GM12878 (cell line): ENCODE results near the gene FBXL14. TPM values are rescaled to one million over a fixed set of nuclear protein-coding genes. Genes with fewer than 3 reads are reported as not detected.

Source experiments
- ATAC-seq: fragments of 200-7000 bp; cut with Tn5 transposase; 3 replicates; pipeline ENCODE4 v1.9.1; 2020; ENCODE audit warnings: mild to moderate bottlenecking, moderate library complexity
- BruUV-seq: library from RNA; stranded (reverse); fragments of 400-500 nt; replicated peaks from 2 replicates; lab custom pipeline; 2021; lab: Mats Ljungman, UMichigan
- CTCF ChIA-PET: fragments of 300-600 bp; sonication (Branson Sonifier 250); formaldehyde crosslinking; extraction: SDS; loops from one replicate; lab custom pipeline; 2021; ENCODE audit warnings: inconsistent platforms; lab: Yijun Ruan, JAX
- POLR2A ChIA-PET: fragments of 350-600 bp; formaldehyde crosslinking; extraction: SDS; loops from one replicate; lab custom pipeline; 2021; ENCODE audit warnings: inconsistent platforms; lab: Charles Lee
- RAD21 ChIA-PET: fragments of 300-600 bp; sonication (Branson Sonifier 250); formaldehyde crosslinking; loops from one replicate; lab custom pipeline; 2023; ENCODE audit warnings: antibody characterized with exemption; ENCODE audit not compliant: unreplicated experiment; lab: Charles Lee
- SMC1A ChIA-PET: fragments of 300-600 bp; sonication (Branson Sonifier 250); formaldehyde crosslinking; loops from one replicate; lab custom pipeline; 2023; ENCODE audit not compliant: unreplicated experiment, uncharacterized antibody; lab: Charles Lee
- DNase-seq: peaks from one replicate; pipeline ENCODE4 v3.0.0-alpha.2; 2011; ENCODE audit warnings: low read depth, low spot score
- FAIRE-seq: peaks from 3 replicates; lab custom pipeline; 2011; peaks lifted over from hg19 to GRCh38; lab: Jason Lieb, UNC
- H2AFZ ChIP-seq: 2 replicates; pipeline ENCODE4 v1.6.0; 2011; ENCODE audit warnings: low read depth, low read length, control low read depth; ENCODE audit not compliant: control insufficient read depth
- H3K27ac ChIP-seq: 2 replicates; pipeline ENCODE4 v1.5.1; 2011; ENCODE audit warnings: control low read depth; ENCODE audit not compliant: control insufficient read depth, insufficient read depth
- H3K27me3 ChIP-seq, 2 experiments: replicated peaks in 1 of 2; 2 replicates each; pipeline versions ENCODE4 v1.6.0 to v1.6.1; 2011; ENCODE audit warnings: low read length in 1 of 2; ENCODE audit not compliant: control insufficient read depth in 2 of 2, insufficient read depth in 2 of 2
- H3K36me3 ChIP-seq, 2 experiments: 2 replicates each; pipeline ENCODE4 v1.5.1; 2011; ENCODE audit warnings: low read length in 1 of 2; ENCODE audit not compliant: control insufficient read depth in 2 of 2, insufficient read depth in 2 of 2
- H3K4me1 ChIP-seq: 2 replicates; pipeline ENCODE4 v1.6.1; 2011; ENCODE audit warnings: mild to moderate bottlenecking, low read length, moderate library complexity, mixed read lengths; ENCODE audit not compliant: control insufficient read depth, insufficient read depth
- H3K4me2 ChIP-seq: 2 replicates; pipeline ENCODE4 v1.6.0; 2011; ENCODE audit warnings: control low read depth; ENCODE audit not compliant: control insufficient read depth, insufficient read depth
- H3K4me3 ChIP-seq: fragments of 200-600 bp; sonication (generic); 2 replicates; pipeline ENCODE4 v1.5.1; 2016
- H3K79me2 ChIP-seq: 2 replicates; pipeline ENCODE4 v1.6.0; 2011; ENCODE audit warnings: low read length; ENCODE audit not compliant: control insufficient read depth, insufficient read depth
- H3K9ac ChIP-seq: 2 replicates; pipeline ENCODE4 v1.8.0; 2011; ENCODE audit warnings: low read length, control low read depth, mixed read lengths; ENCODE audit not compliant: control insufficient read depth, insufficient read depth
- H3K9me3 ChIP-seq: replicated peaks from 3 replicates; pipeline ENCODE4 v1.5.1; 2011; ENCODE audit warnings: mild to moderate bottlenecking, low read length; ENCODE audit not compliant: control insufficient read depth, insufficient read depth
- H4K20me1 ChIP-seq: 2 replicates; pipeline ENCODE4 v1.6.0; 2011; ENCODE audit not compliant: control insufficient read depth, insufficient read depth
- ATF3 ChIP-seq: IDR thresholded peaks from 2 replicates; pipeline ENCODE4 v1.6.1; 2011; ENCODE audit warnings: low read depth, mild to moderate bottlenecking, low read length, moderate library complexity, borderline replicate concordance; ENCODE audit errors: extremely low read depth
- BRCA1 ChIP-seq: IDR thresholded peaks from 2 replicates; pipeline ENCODE4 v1.6.1; 2011; ENCODE audit warnings: low read depth, low read length, improper control_type of control experiment
- CREM ChIP-seq: IDR thresholded peaks from 2 replicates; pipeline ENCODE4 v1.6.1; 2014; ENCODE audit warnings: antibody characterized with exemption, low read depth
- FOXM1 ChIP-seq: IDR thresholded peaks from 2 replicates; pipeline ENCODE4 v1.6.1; 2012; ENCODE audit warnings: low read depth, mild to moderate bottlenecking, inconsistent platforms, low read length, moderate library complexity
- KLF5 ChIP-seq: fragments of 450-650 bp; IDR thresholded peaks from 2 replicates; pipeline ENCODE4 v1.6.1; 2014; ENCODE audit warnings: mild to moderate bottlenecking; ENCODE audit not compliant: partially characterized antibody
- MTA2 ChIP-seq: fragments of 450-650 bp; IDR thresholded peaks from 2 replicates; pipeline ENCODE4 v1.6.1; 2016; ENCODE audit warnings: low read depth, mild to moderate bottlenecking, moderate library complexity
- NFXL1 ChIP-seq: fragments of 450-650 bp; IDR thresholded peaks from 2 replicates; pipeline ENCODE4 v1.6.1; 2017; ENCODE audit warnings: antibody characterized with exemption, mild to moderate bottlenecking, borderline replicate concordance
- NR2C1 ChIP-seq: fragments of 450-650 bp; IDR thresholded peaks from 2 replicates; pipeline ENCODE4 v1.6.1; 2017; ENCODE audit warnings: antibody characterized with exemption, mild to moderate bottlenecking, moderate library complexity
- NR2F1 ChIP-seq: fragments of 450-650 bp; conservative IDR thresholded peaks from 2 replicates; pipeline ENCODE4 v1.6.1; 2017; ENCODE audit warnings: mild to moderate bottlenecking
- PML ChIP-seq: IDR thresholded peaks from 2 replicates; pipeline ENCODE4 v1.6.1; 2012; ENCODE audit warnings: low read length, inconsistent platforms
- POLR2A ChIP-seq: IDR thresholded peaks from 2 replicates; pipeline ENCODE4 v1.6.1; 2011; ENCODE audit warnings: low read depth, mild to moderate bottlenecking, low read length
- POU2F2 ChIP-seq: IDR thresholded peaks from 3 replicates; pipeline ENCODE4 v1.6.1; 2011; ENCODE audit warnings: low read depth, mild to moderate bottlenecking, low read length, borderline replicate concordance
- RAD21 ChIP-seq: IDR thresholded peaks from 2 replicates; pipeline ENCODE4 v1.6.1; 2011; ENCODE audit warnings: mild to moderate bottlenecking, low read depth, low read length, moderate library complexity; ENCODE audit not compliant: insufficient read depth
- RAD51 ChIP-seq: fragments of 450-650 bp; IDR thresholded peaks from 2 replicates; pipeline ENCODE4 v1.6.1; 2016; ENCODE audit warnings: moderate library complexity, mild to moderate bottlenecking, inconsistent platforms
- SIN3A ChIP-seq: IDR thresholded peaks from 2 replicates; pipeline ENCODE4 v1.6.1; 2012; ENCODE audit warnings: low read depth, low read length, improper control_type of control experiment
- SREBF1 ChIP-seq: IDR thresholded peaks from 2 replicates; pipeline ENCODE4 v1.6.1; 2012; ENCODE audit warnings: mild to moderate bottlenecking, low read length
- ZNF384 ChIP-seq: IDR thresholded peaks from 2 replicates; pipeline ENCODE4 v1.6.1; 2012; ENCODE audit warnings: low read depth, mild to moderate bottlenecking, low read length, improper control_type of control experiment, borderline replicate concordance
- WGBS: methylation state at CpG from one replicate; pipeline ENCODE4 v1.1.6; 2016; ENCODE audit warnings: low lambda C conversion rate; ENCODE audit not compliant: insufficient replicate concordance, insufficient coverage; ENCODE audit errors: missing lambda C conversion rate; 5-methylcytosine and 5-hydroxymethylcytosine counted together
- in situ Hi-C: fragments of 300-500 bp; cut with MboI; formaldehyde crosslinking; loops from 9 replicates; pipeline ENCODE4 v1.14.3; 2018; ENCODE audit warnings: mixed read lengths
- intact Hi-C: fragments of 100-400 bp; cut with micrococcal nuclease; formaldehyde crosslinking; loops from one replicate; pipeline ENCODE4 v1.14.2; 2022; ENCODE audit not compliant: unreplicated experiment
- polyA plus RNA-seq, 11 experiments: library from polyadenylated mRNA; depleted of rRNA in 4 of 11; unstranded in 6 of 11; stranded (reverse) in 5 of 11; fragments of >200 nt; fragmentation: Nextera tagmentation in 4 of 11; fragmentation: Illumina TruSeq in 1 of 11; extraction: Ambion mirVana in 4 of 11; extraction: Trizol in 1 of 11; gene quantifications; 1 replicate in 1 of 11; 2 replicates in 10 of 11; pipeline versions ENCODE4 v1.2.1 to v1.2.3, GENCODE V29; 2011 to 2016; ENCODE audit warnings: inconsistent platforms in 2 of 11, missing spikeins in 2 of 11, low read depth in 1 of 11
- total RNA-seq, 4 experiments: library from RNA; depleted of rRNA in 3 of 4; stranded (reverse); fragments of >200 nt in 3 of 4; fragmentation: Illumina TruSeq in 1 of 4; extraction: Trizol in 1 of 4; gene quantifications; 2 replicates each; pipeline versions ENCODE4 v1.2.1 to v1.2.3, GENCODE V29; 2013 to 2021
- TF ChIP-seq, protein P1 (sequence below): fragments of 450-650 bp; IDR thresholded peaks from 2 replicates; pipeline ENCODE4 v1.6.1; 2014; ENCODE audit warnings: mild to moderate bottlenecking
- TF ChIP-seq, protein P2 (sequence below): IDR thresholded peaks from 2 replicates; pipeline ENCODE4 v1.6.1; 2011; ENCODE audit warnings: low read depth, low read length, improper control_type of control experiment, borderline replicate concordance

Gene FBXL14
- total and polyA plus RNA-seq, 10 of the 15 experiments (the other 5 are each of a cell fraction or from before 2014, with no cell fraction given) = 0.44 to 19.0 (median 2.9) TPM

- TF ChIP-seq, protein P1, sequence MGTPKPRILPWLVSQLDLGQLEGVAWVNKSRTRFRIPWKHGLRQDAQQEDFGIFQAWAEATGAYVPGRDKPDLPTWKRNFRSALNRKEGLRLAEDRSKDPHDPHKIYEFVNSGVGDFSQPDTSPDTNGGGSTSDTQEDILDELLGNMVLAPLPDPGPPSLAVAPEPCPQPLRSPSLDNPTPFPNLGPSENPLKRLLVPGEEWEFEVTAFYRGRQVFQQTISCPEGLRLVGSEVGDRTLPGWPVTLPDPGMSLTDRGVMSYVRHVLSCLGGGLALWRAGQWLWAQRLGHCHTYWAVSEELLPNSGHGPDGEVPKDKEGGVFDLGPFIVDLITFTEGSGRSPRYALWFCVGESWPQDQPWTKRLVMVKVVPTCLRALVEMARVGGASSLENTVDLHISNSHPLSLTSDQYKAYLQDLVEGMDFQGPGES = no peak
- TF ChIP-seq, protein P2, sequence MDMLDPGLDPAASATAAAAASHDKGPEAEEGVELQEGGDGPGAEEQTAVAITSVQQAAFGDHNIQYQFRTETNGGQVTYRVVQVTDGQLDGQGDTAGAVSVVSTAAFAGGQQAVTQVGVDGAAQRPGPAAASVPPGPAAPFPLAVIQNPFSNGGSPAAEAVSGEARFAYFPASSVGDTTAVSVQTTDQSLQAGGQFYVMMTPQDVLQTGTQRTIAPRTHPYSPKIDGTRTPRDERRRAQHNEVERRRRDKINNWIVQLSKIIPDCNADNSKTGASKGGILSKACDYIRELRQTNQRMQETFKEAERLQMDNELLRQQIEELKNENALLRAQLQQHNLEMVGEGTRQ = no peak
- TF ChIP-seq NR2C1 = no peak
These were observed 17.8 kb downstream of the FBXL14 start (continued) for GRCh38 chr12:1576410-1577241.

GRCh38 chr12:1575408-1576401 lies 18.7 kb downstream of the FBXL14 start:
- DNase-seq (no peak), ATAC-seq (no peak), FAIRE-seq (no peak)
- H3K79me2 ChIP-seq = no peaks in the 10 kb centered on the region
- 69% methylated on average over 23 of the region's 23 CpGs for WGBS
- H4K20me1 ChIP-seq = no peaks in the 10 kb centered on the region
- H3K9me3 ChIP-seq = no peaks in the 10 kb centered on the region
- H3K36me3 ChIP-seq = no peaks in the 10 kb centered on the region
- ChIA-PET SMC1A (interaction anchor here (0.7 to 12.3 kb wide), 7 partner anchors 13 to 458 kb away, joined by 3 to 276 read pairs (median 3); no protein-coding TSS in a partner anchor), CTCF (interaction anchor here (1.3 to 12.3 kb wide), 4 partner anchors 17 to 458 kb away, joined by 3 to 193 read pairs (median 36); no protein-coding TSS in a partner anchor), RAD21 (interaction anchor here (0.6 to 2.8 kb wide), 7 partner anchors 8 to 457 kb away, joined by 3 to 10 read pairs (median 6); no protein-coding TSS in a partner anchor), POLR2A (interaction anchor here (0.6 to 1.5 kb wide), 4 partner anchors 21 to 458 kb away, joined by 5 to 7 read pairs (median 6); no protein-coding TSS in a partner anchor)
- H3K4me2 ChIP-seq = no peak overlapping the region
- H3K4me1 ChIP-seq = no peaks in the 10 kb centered on the region
- no peak overlapping the region for H2AFZ ChIP-seq
- no TSS peak for BruUV-seq
- H3K4me3 ChIP-seq = no peak overlapping the region
- no peak for TF ChIP-seq POU2F2
- TF ChIP-seq ZNF384 = no peak
- no peak for TF ChIP-seq BRCA1
- TF ChIP-seq FOXM1 = no peak
- TF ChIP-seq SIN3A = no peak
- no peak for TF ChIP-seq MTA2
- no peak for TF ChIP-seq POLR2A
- TF ChIP-seq ATF3 = no peak
- TF ChIP-seq RAD21 = no peak
- no peak for TF ChIP-seq NR2F1
- TF ChIP-seq CREM = no peak
- TF ChIP-seq NFXL1 = no peak
- TF ChIP-seq KLF5 = no peak
- TF ChIP-seq SREBF1 = no peak
- TF ChIP-seq RAD51 = no peak
- no peak for TF ChIP-seq PML
- H3K27me3 ChIP-seq = no peaks in the 10 kb centered on the region
- no peak overlapping the region for H3K9ac ChIP-seq
- no peak overlapping the region for H3K27ac ChIP-seq
- in situ Hi-C loops = no loop called here
- intact Hi-C loops = no loop called here
